Activated CD8-positive, alpha-beta memory T cell treated with anti-CD3 and anti-CD28 coated beads for 24 hours (primary cell): ENCODE measurements around the gene RAPGEF6.
"Not testable (repeated sequence)": the region's sequence is repeated elsewhere in the genome, so short reads cannot be mapped to it uniquely, and the experiment has no call there.

Experiments used
- DNase-seq: peaks from one replicate; pipeline ENCODE4 v3.0.0-alpha.2; 2020

Gene RAPGEF6

GRCh38 chr5:131417240-131417869, 217.7 kb downstream of the RAPGEF6 start:
- peak; percentile 92 for DNase-seq

DNA sequence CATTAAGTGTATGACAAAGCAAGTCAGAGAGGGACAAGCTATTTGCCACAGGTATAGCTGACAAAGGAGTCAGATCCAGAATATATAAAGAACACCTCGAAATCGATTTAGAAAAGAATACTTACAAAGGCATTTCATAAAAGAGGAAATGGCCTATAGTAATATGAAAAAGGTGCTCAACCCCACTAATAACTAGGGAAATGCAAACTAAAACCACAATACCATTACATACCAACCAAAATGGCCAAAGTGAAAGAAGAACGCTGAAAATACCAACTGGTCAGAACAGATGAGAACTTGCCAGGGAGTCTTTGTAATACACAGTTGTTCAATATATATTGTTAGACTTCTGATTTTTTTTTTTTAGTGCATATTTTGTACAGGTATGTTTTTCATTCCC, 218.3 kb downstream of the RAPGEF6 start:
- no peak for DNase-seq

DNA sequence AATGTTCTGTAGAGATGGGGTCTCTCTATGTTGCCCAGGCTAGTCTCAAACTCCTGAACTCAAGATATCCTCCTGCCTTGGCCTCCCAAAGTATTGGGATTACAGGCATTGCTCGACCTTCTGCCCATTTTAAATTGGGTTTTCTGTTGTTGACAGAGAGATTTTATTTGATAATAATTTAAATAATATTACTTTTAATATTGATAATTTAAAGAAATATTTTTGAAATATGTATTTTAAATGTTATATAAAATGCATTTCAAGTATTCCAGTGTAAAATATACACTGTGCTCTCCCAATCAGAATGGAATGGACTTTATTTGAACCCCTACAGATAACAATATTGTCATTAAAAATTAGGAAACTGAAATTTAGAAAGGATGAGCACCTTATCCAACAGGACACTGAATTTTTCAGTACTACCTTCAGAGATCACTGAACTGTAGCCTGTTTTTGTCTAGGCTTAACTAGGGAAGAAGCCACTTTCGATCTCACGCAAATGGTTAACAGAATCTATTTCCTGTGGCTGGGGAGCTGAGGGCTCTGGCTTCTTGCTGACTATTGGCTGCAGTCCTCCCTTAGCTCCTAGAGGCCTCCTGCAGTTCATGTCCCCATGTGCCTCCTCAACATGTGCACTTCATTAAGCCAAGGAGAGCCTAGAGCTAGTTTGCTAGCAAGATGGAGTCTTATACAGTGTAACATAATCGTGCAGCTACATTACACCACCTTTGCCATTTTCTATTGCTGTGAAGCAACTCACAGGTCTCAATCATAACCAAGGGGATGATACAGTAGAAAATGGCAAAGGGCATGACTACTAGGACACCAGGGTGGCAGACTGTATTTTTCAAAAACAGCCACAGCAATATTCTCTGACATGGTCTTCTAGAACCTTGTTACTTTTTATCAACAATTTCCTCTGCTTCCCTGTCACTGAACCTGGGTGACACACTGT, 221.1 kb downstream of the RAPGEF6 start:
- DNase-seq: no peak

DNA sequence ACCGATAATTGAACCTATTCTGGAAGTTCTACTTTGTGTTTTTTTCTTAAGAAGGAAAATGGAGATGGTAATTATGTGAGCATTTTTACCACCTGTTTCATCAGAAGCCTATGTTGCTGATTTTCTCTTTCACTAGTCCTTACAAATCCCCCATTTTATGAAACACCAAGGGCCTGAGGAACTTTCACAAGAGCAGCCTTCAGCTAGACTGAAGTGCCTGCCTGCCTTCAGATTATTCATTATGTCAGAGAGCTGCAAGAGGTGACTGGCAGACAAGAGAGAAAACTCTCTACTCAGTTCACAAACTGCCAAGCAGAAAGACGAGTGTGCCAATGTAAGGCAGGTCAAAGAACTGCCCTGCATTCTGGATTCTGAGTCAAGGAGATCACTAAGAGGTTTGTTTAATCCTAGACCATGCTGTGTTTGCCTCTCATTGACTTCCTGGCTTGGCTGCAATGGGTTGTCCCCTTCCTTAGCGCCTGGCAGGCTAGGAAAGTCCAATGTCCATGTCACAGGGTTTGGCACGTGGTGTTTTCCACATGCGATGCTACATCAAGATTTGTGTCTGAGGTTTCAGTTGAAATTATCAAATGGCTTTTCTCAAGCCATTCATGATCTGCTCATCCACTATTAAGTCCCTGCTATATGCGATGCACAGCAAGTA, 227.9 kb downstream of the RAPGEF6 start:
- DNase-seq: no peak

GRCh38 chr5:131406076-131406475, 229.0 kb downstream of the RAPGEF6 start:
- no peak for DNase-seq

- DNase-seq: no peak
These were observed 229.4 kb downstream of the RAPGEF6 start for GRCh38 chr5:131405674-131406073.

DNA sequence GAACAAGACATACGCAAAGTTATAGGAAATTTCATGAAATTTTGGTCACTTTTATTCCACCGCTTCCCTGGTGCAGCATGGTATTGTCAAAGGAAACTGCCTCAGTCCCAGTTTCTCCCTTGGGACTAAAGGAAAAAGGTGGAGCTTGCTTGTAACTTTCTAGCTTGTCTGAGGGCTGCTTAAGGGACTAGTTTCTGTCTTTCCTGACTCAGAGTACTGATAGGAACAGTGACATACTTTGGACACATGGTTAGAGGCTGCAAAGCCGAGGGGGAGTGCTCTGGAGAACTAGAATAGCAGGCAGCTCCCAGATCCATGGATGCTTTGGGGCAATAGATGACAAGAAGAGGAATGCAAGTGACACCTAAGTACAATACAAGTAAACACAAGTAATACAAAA, 234.4 kb downstream of the RAPGEF6 start:
- no peak for DNase-seq

DNA sequence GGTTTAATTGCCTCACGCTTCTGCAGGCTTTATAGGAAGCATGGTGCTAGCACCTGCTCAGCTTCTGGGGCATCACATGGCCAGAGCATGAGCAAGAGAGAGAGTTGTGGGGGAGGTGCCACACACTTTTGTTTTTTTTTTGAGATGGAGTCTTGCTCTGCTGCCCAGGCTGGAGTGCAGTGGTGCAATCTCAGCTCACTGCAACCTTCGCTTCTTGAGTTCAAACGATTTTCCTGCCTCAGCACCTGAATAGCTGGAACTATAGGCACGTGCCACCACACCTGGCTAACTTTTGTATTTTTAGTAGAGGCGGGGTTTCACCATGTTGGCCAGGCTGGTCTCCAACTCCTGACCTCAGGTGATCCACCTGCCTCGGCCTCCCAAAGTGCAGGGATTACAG, 236.0 kb downstream of the RAPGEF6 start:
- DNase-seq: not testable (repeated sequence)

GRCh38 chr5:131396630-131397273, 238.3 kb downstream of the RAPGEF6 start:
- no peak for DNase-seq

- DNase-seq: no peak
These were observed 239.0 kb downstream of the RAPGEF6 start for GRCh38 chr5:131396015-131396414.

GRCh38 chr5:131394128-131394527, 240.9 kb downstream of the RAPGEF6 start:
- no peak for DNase-seq

- DNase-seq: no peak
These were observed 241.5 kb downstream of the RAPGEF6 start for GRCh38 chr5:131393498-131393968.

DNA sequence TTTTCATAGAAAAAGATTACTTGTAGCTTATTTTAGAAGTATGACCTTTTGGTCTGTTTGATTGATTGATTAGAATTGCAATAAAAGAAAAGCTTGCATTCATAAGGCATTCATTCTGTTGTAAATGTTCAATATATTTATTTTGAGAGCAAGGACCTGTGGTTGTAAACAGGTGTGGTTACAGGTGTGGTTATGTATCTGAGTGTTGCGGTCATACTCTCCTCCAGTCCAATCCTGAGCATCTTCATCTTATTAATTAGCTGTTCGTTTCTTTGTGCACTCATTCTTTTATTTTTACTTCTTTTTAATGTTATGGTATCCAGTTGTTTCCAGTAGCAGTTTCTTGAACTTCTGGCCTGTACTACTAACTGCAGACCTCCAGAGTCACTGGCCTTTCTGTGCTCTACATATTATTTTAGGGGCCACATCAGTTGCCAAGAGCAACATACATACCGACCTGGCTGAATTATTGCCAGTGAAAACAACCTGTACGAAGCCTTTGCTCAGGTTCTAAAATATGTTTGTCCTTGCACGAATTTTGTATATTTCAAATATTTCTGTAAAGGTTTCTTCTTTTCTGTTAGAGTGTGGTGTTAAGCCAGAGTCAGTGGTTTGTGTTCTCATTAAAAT, 242.4 kb downstream of the RAPGEF6 start:
- DNase-seq: no peak

- no peak for DNase-seq
These were observed 245.2 kb downstream of the RAPGEF6 start for GRCh38 chr5:131389869-131390265.

DNA sequence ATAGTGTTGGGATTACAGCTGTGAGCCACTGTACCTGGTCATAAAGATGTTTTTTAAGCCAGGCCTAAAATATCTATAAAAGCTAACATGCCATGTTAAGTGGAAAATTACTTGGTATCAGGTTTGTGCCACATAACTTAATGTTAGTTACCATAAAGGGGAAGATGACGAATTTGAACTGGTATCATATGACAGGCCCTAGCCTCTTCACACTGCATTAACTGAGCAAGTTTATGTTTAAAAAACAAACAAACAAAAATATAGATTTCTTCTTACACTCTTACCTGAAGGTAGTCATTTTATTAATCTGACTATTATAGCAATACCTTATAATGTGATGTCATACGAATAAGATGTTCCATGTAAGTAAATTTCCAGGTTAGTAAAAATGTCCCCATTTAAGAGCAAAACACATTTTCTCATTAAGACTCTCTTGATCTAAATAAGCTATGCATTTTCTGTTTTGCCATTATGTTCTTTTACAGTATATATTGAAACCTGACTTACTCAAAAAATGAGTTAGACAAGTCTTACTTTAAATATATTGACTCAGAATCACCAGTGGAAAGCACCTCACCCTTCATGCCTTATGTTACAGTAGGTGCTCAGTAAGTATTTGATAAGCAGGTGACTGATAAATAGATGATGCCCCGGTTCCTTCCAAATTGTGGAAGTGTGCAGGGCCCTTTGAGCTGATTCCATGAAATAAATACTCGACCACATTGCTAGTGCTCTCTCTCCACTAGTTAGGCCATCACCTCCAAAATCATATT, 245.7 kb downstream of the RAPGEF6 start:
- DNase-seq: no peak

GRCh38 chr5:131387255-131387654, 247.8 kb downstream of the RAPGEF6 start:
- DNase-seq: no peak

DNA sequence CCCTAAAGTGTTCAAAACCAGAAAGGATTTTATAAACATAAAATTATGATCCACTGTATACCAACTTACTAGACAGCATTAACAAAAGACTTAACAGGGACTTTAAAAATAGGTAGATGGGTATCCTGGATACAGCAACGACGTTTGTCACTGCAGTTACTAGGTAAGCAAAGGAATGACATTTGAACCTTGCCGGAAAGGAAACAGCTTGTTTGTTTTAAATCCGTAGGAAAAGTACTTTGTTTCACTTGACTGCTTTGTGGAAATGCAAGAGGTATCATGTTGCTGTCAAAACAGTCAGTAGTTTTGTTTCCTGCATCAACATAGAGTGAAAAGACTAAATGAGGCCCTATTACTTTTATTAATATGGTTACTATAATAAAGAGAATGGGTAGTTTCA, 248.2 kb downstream of the RAPGEF6 start:
- DNase-seq: no peak

DNA sequence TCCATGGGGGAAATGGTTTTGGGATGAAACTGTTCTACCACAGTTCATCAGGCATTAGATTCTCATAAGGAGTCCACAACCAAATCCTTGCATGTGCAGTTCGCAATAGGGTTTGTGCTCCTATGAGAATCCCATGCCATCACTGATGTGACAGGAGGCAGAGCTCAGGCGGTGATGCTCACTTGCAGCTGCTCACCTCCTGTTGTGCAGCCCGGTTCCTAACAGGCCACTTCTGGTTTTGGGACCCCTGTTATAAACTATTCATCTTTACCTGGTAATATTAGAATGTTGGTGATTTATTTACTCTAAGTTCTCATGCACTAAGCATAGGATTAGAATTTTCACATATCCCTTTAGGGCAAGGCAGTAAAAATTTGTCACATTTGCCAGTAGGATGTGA, 248.9 kb downstream of the RAPGEF6 start:
- no peak for DNase-seq

- no peak for DNase-seq
These were observed 250.3 kb downstream of the RAPGEF6 start for GRCh38 chr5:131384616-131385214.

DNA sequence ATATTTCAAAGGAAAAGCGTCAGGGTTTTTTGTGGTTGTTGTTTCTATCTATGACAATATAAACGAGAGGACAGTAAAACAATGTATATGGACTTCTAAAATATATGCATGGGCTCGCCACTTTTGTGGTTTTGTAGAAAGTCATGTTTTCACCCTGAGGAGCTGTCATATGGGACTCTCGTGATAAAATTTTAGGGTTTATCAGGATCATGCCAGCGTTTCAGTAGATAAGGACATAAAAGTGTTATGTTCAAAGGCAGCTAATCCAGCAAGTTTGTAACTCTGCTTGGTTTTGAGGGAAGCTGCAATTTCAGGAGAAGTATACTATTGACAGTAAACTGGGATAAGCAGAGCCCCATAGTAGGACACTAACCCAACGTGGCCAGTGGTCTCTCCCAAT, 250.9 kb downstream of the RAPGEF6 start:
- DNase-seq: no peak
